ENCODE results near the gene NKAIN4.

NKAIN4 gene

GRCh38 chr20:63254232-63254605, at the start of gene NKAIN4:
Gene NKAIN4 (minus strand): TSS chr20:63254463. CDS start chr20:63254450, 13 bp downstream.
- DNase-seq: no peak

GRCh38 chr20:63303095-63303666, 48.9 kb upstream of the NKAIN4 start:
- DNase-seq: no peak

GRCh38 chr20:63301671-63302070, 47.4 kb upstream of the NKAIN4 start:
- DNase-seq: no peak

GRCh38 chr20:63298731-63299312, 44.6 kb upstream of the NKAIN4 start:
- no peak for DNase-seq

- no peak for DNase-seq
These were observed 43.7 kb upstream of the NKAIN4 start for GRCh38 chr20:63297796-63298572.

GRCh38 chr20:63297371-63297781, 43.1 kb upstream of the NKAIN4 start:
- no peak for DNase-seq

GRCh38 chr20:63296531-63297299, 42.5 kb upstream of the NKAIN4 start:
- no peak for DNase-seq

DNA sequence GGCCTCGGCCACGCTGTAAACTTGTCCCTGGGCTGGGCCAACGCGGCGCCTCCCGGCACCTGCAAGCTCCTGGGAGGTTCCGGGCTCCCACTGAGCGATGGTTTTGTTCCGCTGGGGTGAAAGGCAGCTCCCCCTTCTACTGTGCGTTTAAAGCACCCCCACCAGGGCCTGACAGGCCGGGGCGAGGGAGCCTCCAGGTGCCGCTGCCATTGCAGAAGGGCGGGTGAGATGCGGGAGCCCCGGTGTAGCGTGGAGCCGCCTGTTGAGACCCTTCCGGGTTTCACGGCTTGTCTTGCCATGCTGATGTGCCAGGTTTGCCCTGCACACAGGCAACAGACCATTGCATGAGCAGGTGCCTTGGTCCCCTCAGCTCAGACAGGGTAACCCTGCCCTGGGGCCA, 41.6 kb upstream of the NKAIN4 start:
- DNase-seq: no peak

DNA sequence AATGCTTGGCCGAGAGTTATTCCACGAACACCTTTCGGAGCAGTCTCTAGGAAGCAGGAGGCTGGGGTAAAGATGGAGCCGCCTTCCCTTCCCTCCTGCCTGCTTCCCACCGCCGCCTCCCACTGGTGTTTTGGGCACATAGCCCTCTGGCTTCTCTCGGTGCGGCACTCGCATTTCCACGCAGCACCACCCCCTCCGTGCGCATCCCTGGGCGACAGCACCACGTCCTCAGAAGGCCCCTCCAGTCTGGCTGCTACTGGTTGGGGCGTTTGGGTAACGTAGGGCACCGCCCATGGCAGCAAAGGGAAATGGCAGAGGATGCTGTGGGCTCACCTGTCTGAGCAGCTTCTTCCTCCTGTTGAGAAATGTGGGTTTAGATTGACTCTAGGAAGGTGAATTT, 41.2 kb upstream of the NKAIN4 start:
- DNase-seq: no peak

DNA sequence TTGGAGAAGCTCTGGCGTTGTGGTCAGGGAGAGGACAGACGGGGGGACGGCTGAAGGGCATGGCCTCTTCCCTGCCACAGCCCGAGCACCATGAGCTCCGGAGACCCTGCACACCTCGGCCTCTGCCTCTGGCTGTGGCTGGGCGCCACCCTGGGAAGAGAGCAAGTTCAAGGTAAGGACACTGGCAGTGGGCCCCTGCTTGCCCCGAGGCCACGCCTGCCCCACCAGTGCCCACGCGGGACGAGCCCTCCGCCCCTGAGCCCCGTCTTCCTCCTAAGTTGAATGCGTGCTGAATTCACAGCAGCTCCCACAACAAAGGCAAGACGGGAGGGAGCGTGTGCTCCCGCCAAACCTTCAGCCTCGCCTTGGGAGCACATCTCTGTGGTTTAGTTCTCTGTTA, 40.8 kb upstream of the NKAIN4 start:
- no peak for DNase-seq

GRCh38 chr20:63294536-63294900, 40.3 kb upstream of the NKAIN4 start:
- DNase-seq: no peak

- no peak for DNase-seq
These were observed 39.7 kb upstream of the NKAIN4 start for GRCh38 chr20:63293871-63294535.

- DNase-seq: no peak
These were observed 39.2 kb upstream of the NKAIN4 start for GRCh38 chr20:63293456-63293855.

DNA sequence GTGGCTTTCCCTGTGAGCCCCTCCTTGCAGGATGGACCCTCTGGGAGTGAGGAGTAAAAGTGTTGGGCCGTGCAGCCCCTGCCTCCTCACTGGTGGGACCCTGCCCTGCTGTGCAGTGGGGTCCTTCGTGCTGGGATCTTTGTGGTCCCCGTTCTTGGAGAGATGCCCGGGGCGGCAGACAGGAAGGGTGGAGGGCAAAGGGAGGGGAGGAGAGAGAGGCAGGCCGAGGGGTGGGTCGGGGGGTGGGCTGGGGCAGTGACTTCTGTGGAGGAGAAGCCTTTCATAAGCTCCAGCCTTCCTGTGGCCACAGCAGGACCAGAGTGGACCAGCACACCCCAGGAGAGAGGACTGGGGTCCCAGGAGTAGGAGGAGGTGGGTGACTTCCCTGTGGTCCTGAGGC, 38.6 kb upstream of the NKAIN4 start, which contains the start of gene COL20A1:
Gene COL20A1, plus strand, starts transcription at position 283 of the 400 bp plus-strand sequence. CDS start 1,922 bp downstream, outside the sequence.
- no peak for DNase-seq

GRCh38 chr20:63292292-63292701, 38.0 kb upstream of the NKAIN4 start:
- peak; percentile 18 for DNase-seq

DNA sequence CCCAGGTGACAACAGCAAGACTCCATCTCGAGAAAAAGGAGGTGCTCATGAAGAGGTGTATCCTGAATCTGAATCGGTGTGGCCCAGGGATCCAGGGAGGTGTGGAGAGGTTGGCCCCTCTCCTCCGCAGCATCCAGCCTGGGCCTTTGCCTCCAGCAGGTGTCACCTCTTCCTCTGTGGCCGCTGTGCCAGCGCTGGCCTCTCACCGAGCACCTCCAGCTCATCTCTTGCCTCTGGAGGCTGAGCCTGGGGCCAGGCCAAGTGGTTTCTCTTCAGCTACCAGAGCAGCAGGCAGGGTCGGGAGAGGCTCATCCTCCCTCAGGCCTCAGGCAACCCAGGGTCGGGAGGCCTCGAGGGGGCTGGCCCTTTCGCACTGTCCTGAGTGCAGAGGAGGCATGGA, 37.5 kb upstream of the NKAIN4 start:
- DNase-seq: no peak

DNA sequence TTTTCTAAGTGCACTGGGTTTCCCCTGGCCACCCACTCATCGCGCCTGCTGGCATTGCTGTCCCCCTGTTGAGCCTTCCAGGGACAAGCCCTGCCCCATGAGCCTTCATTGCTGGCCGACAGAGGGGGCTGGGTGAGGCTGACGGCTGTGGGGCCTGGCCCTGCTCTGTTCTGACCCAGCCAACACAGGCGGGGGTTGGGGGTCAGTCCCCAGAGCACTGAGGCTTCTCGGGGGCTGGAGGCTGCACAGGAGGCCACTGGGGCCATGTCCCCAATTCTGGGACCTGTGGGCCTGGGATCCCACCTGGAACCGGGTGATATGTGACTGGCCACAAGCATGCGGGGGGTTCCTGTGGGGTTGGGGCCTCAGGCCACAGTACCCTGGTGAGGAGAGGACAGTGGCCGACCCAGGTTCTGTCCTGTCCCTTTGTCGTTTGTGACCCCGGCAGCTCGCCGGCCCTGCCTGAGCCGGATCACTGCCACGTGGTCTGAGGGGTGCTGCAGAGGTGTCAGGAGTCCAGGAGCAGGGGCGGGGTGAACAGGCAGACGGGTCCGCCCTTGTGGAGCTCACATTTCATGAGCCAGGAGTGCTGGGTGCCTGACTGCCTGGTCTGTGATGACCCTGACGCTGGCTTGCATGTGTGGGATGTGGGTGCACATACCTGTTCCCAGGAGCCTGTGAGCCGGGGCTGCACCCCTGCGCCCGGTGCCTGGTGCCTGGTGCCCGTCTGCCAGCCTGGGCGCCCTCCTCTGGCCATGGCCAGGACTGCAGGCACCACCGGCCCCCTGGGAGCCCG, 36.6 kb upstream of the NKAIN4 start:
- DNase-seq: peak; percentile 9

GRCh38 chr20:63290136-63290676, 35.9 kb upstream of the NKAIN4 start:
- no peak for DNase-seq

GRCh38 chr20:63289311-63290135, 35.3 kb upstream of the NKAIN4 start:
- DNase-seq: no peak

DNA sequence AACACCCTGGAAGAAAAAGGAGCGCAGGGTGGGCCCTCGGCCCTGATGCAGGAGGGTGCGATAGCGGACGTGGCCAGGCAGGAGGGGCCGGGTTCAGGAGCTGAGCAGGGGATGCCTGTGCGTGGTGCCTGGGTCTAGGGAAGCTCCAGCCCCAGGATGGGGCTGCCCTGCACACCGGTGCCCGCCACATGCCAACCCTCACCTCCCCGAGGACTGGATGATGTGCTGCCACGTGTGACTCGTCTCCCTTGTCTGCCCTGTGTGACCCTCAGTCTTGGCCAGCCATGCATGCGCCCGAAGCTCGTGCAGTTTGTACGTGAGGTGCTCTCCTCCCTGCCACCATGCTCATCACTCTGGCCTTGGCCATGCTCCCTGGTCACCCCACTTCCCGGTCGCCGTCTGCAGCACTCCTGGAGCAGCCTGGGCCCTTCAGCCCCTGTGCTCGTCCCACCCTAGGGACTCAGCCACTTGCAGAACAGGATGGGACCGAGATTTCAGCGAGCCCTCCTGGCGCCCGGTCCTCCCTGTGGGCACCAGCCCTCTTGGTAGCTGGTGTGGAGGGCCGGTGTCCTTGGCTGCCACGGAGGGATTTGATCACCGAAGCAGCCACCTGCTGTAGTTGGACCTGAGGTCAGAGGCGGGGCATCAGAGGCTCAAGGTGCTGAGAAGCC, 34.5 kb upstream of the NKAIN4 start:
- no peak for DNase-seq
